Nephron (organoid): Measurements from ENCODE around the gene KHDC1.
"Not testable (repeated sequence)": the region's sequence is repeated elsewhere in the genome, so short reads cannot be mapped to it uniquely, and the experiment has no call there.

Experiments used
- H3K27ac Mint-ChIP-seq, 3 experiments: 2 replicates each; pipeline ENCODE4 v1.8.0; 2020; ENCODE audit warnings: mixed read lengths in 3 of 3, mild to moderate bottlenecking in 2 of 3, moderate library complexity in 1 of 3
- H3K27me3 Mint-ChIP-seq: 2 replicates; pipeline ENCODE4 v1.8.0; 2021; ENCODE audit warnings: low read depth, mild to moderate bottlenecking, moderate library complexity, mixed read lengths
- H3K36me3 Mint-ChIP-seq: 2 replicates; pipeline ENCODE4 v1.8.0; 2020; ENCODE audit warnings: low read depth, mixed read lengths
- H3K4me1 Mint-ChIP-seq: 2 replicates; pipeline ENCODE4 v1.8.0; 2020; ENCODE audit warnings: mixed read lengths
- H3K4me3 Mint-ChIP-seq, 3 experiments: 2 replicates each; pipeline ENCODE4 v1.8.0; 2020; ENCODE audit warnings: mild to moderate bottlenecking in 3 of 3, mixed read lengths in 3 of 3, moderate library complexity in 2 of 3
- H3K9me3 Mint-ChIP-seq: 2 replicates; pipeline ENCODE4 v1.8.0; 2020; ENCODE audit warnings: mixed read lengths
- CTCF ChIP-seq, 3 experiments: fragments of 200-600 bp; sonication (generic); IDR thresholded peaks; one replicate each; pipeline ENCODE4 v1.5.0; 2021; ENCODE audit warnings: antibody characterized with exemption in 3 of 3; ENCODE audit not compliant: unreplicated experiment in 3 of 3

KHDC1 gene

DNA sequence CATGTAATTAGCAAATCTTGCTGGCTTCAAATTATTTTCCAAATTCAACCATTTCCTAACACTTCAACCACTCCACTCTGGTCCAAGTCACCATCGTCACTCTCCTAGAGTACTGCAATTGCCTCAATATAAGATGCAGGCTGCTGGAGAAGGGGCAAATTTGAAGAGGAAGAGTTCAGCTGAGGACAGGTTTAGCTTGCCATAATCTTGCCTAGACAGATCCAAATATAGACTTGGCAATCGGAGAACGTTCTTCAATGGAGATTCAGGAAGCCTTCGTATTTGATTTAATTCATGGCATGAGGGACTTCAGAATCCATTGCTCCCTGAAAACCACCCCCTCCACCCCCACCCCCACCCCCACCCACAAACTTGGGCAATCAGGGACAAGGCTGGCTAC lies 22.3 kb downstream of the KHDC1 start:
- TF ChIP-seq CTCF (IDR thresholded peaks at IDR 0.05; ENCODE audit: unreplicated experiment in 3 of 3), result no peak
- Mint-ChIP-seq H3K36me3 (no peaks in the 10 kb centered on the region), H3K4me1 (no peaks in the 10 kb centered on the region), H3K4me3 (no peak overlapping the region), H3K27me3 (no peaks in the 10 kb centered on the region), H3K9me3 (no peaks in the 10 kb centered on the region), H3K27ac (no peak overlapping the region)

DNA sequence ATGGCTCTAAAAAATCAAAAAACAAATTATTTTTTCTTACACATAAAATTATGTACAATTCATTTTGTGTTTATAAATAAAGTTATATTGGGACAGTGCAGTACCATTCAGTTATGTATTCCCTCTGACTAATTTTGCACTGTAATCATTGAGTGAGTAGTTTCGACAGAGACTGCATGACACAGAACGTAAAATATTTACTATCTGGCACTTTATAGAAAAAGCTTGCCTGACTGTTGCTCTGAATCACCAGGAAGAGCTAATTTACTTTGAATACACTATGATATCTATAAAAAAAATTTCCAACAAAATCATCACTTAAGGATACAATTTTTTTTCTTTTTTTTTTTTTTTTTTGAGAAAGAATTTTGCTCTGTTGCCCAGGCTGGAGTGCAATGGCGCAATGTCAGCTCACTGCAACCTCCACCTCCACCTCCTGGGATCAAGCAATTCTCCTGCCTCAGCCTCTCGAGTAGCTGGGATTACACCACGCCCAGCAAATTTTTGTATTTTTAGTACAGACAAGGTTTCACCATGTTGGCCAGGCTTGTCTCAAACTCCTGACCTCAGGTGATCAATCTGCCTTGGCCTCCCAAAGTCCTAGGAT lies 26.7 kb downstream of the KHDC1 start:
- H3K27ac Mint-ChIP-seq, result no peak overlapping the region
- no peaks in the 10 kb centered on the region for H3K9me3 Mint-ChIP-seq
- H3K36me3 Mint-ChIP-seq, result no peaks in the 10 kb centered on the region
- no peaks in the 10 kb centered on the region for H3K27me3 Mint-ChIP-seq
- H3K4me1 Mint-ChIP-seq, result no peaks in the 10 kb centered on the region
- TF ChIP-seq CTCF (IDR thresholded peaks at IDR 0.05; ENCODE audit: unreplicated experiment in 3 of 3), result no peak
- no peak overlapping the region for H3K4me3 Mint-ChIP-seq

DNA sequence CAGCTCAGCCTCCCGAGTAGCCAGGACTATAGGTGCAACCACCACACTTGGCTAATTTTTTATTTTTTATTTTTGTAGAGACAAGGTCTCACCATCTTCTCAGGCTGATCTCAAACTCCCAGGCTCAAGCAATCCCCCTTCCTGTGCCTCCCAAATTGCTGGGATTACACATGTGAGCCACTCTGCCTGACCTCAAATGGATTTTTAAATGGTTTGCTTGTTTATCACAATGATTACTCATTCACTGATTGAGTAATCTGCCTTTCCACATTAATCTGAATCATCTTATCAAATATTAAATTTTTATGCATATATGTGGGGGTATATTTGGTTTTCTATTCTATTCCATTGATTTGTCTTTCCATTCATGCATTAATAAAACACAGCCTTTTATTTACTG lies 28.3 kb downstream of the KHDC1 start:
- Mint-ChIP-seq H3K4me1 (no peaks in the 10 kb centered on the region), H3K4me3 (no peak overlapping the region), H3K9me3 (no peaks in the 10 kb centered on the region), H3K27me3 (no peaks in the 10 kb centered on the region), H3K27ac (no peak overlapping the region), H3K36me3 (no peaks in the 10 kb centered on the region)
- no peak for TF ChIP-seq CTCF (IDR thresholded peaks at IDR 0.05; ENCODE audit: unreplicated experiment in 3 of 3)

- not testable (repeated sequence) for H3K27ac Mint-ChIP-seq, H3K36me3 Mint-ChIP-seq, H3K9me3 Mint-ChIP-seq, H3K4me1 Mint-ChIP-seq, H3K4me3 Mint-ChIP-seq, H3K27me3 Mint-ChIP-seq
Measured at GRCh38 chr6:73233971-73234370, 29.0 kb downstream of the KHDC1 start.

GRCh38 chr6:73233048-73233447 lies 29.9 kb downstream of the KHDC1 start:
- no peaks in the 10 kb centered on the region for H3K9me3 Mint-ChIP-seq

DNA sequence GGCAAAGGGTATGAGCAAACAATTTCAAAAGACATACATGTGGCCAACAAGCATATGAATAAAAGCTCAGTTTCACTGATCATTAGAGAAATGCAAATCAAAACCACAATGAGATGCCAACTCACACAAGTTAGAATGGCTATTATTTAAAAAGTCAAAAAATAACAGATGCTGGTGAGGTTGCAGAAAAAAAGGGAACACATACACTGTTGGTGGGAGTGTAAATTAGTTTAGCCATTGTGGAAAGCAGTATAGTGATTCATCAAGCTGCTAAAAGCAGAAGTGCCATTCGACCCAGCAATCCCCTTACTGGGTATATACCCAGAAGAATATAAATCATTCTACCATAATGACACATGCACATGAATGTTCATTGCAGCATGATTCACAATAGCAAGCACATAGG lies 31.0 kb downstream of the KHDC1 start:
- Mint-ChIP-seq H3K4me3 (no peak overlapping the region), H3K9me3 (no peaks in the 10 kb centered on the region), H3K27ac (no peak overlapping the region)

More at GRCh38 chr6:73233048-73233447, 29.9 kb downstream of the KHDC1 start:
- no peak for TF ChIP-seq CTCF (IDR thresholded peaks at IDR 0.05; ENCODE audit: unreplicated experiment in 3 of 3)
- Mint-ChIP-seq H3K4me1 (no peaks in the 10 kb centered on the region), H3K27me3 (no peaks in the 10 kb centered on the region), H3K36me3 (no peaks in the 10 kb centered on the region), H3K4me3 (no peak overlapping the region), H3K27ac (no peak overlapping the region)

More for the DNA sequence above, 31.0 kb downstream of the KHDC1 start:
- H3K4me1 Mint-ChIP-seq, result no peaks in the 10 kb centered on the region
- no peaks in the 10 kb centered on the region for H3K27me3 Mint-ChIP-seq
- no peak for TF ChIP-seq CTCF (IDR thresholded peaks at IDR 0.05; ENCODE audit: unreplicated experiment in 3 of 3)
- H3K36me3 Mint-ChIP-seq, result no peaks in the 10 kb centered on the region
